C4-2B (cell line): ENCODE data around the gene ROGDI.

Source experiments
- H3K27ac ChIP-seq: fragments of 450-650 bp; 2 replicates; pipeline ENCODE4 v1.5.1; 2017
- CTCF ChIP-seq: fragments of 450-650 bp; conservative IDR thresholded peaks from 2 replicates; pipeline ENCODE4 v1.5.1; 2017; ENCODE audit warnings: mild to moderate bottlenecking
- ZFX ChIP-seq: fragments of 450-650 bp; IDR thresholded peaks from 2 replicates; pipeline ENCODE4 v1.6.1; 2017

Gene ROGDI

GRCh38 chr16:4796982-4797804 lies 5.2 kb downstream of the ROGDI start:
- H3K27ac ChIP-seq: no peak overlapping the region
- TF ChIP-seq ZFX (no peak), CTCF (no peak)

- H3K27ac ChIP-seq: 0 out of 2 replicates have a peak overlapping the region, but pooled peaks have one; percentile 11
- no peak for TF ChIP-seq ZFX
- no peak for TF ChIP-seq CTCF
Measured at GRCh38 chr16:4795828-4796572, 6.4 kb downstream of the ROGDI start.

- H3K27ac ChIP-seq: 0 out of 2 replicates have a peak within 1 kb of the TSS, but pooled peaks have one; percentile 11
- TF ChIP-seq ZFX: no peak
- no peak for TF ChIP-seq CTCF
Measured at GRCh38 chr16:4795181-4795827, 7.1 kb downstream of the ROGDI start, which contains the start of gene SMIM22. Gene SMIM22 (plus strand): TSS chr16:4795369. CDS start chr16:4795735, 366 bp downstream.

- no peak overlapping the region for H3K27ac ChIP-seq
- no peak for TF ChIP-seq CTCF
- no peak for TF ChIP-seq ZFX
Measured at GRCh38 chr16:4792951-4793513, 9.4 kb downstream of the ROGDI start.

- no peak overlapping the region for H3K27ac ChIP-seq
- TF ChIP-seq ZFX: no peak
- no peak for TF ChIP-seq CTCF
Measured at GRCh38 chr16:4790871-4791270, 11.6 kb downstream of the ROGDI start.

GRCh38 chr16:4790261-4790660 lies 12.2 kb downstream of the ROGDI start:
- no peak overlapping the region for H3K27ac ChIP-seq

More at GRCh38 chr16:4790261-4790660, 12.2 kb downstream of the ROGDI start:
- TF ChIP-seq ZFX (no peak), CTCF (no peak)
